Adipocyte (in vitro differentiated cells): ENCODE data around the gene HELT.

Experiments used
- DNase-seq: peaks from one replicate; pipeline ENCODE4 v3.0.0-alpha.2; 2015; ENCODE audit warnings: low read depth
- H3K27me3 ChIP-seq: replicated peaks from 2 replicates; pipeline ENCODE4 v1.7.0; 2013; ENCODE audit warnings: mild to moderate bottlenecking, low read length, moderate library complexity; ENCODE audit not compliant: control insufficient read depth, insufficient read depth
- H3K36me3 ChIP-seq: 2 replicates; pipeline ENCODE4 v1.7.0; 2013; ENCODE audit warnings: low read length, mild to moderate bottlenecking, moderate library complexity; ENCODE audit not compliant: control insufficient read depth, insufficient read depth, severe bottlenecking
- H3K4me1 ChIP-seq: 2 replicates; pipeline ENCODE4 v1.7.0; 2013; ENCODE audit warnings: mild to moderate bottlenecking, low read length, moderate library complexity; ENCODE audit not compliant: control insufficient read depth, insufficient read depth
- H3K4me3 ChIP-seq: 2 replicates; pipeline ENCODE4 v1.7.0; 2013; ENCODE audit warnings: mild to moderate bottlenecking, low read length, moderate library complexity
- H3K9ac ChIP-seq: 2 replicates; pipeline ENCODE4 v1.7.0; 2013; ENCODE audit warnings: mild to moderate bottlenecking, low read length, moderate library complexity
- H3K9me3 ChIP-seq: 2 replicates; pipeline ENCODE4 v1.7.0; 2013; ENCODE audit warnings: mild to moderate bottlenecking, low read length, moderate library complexity; ENCODE audit not compliant: control insufficient read depth

HELT gene

DNA sequence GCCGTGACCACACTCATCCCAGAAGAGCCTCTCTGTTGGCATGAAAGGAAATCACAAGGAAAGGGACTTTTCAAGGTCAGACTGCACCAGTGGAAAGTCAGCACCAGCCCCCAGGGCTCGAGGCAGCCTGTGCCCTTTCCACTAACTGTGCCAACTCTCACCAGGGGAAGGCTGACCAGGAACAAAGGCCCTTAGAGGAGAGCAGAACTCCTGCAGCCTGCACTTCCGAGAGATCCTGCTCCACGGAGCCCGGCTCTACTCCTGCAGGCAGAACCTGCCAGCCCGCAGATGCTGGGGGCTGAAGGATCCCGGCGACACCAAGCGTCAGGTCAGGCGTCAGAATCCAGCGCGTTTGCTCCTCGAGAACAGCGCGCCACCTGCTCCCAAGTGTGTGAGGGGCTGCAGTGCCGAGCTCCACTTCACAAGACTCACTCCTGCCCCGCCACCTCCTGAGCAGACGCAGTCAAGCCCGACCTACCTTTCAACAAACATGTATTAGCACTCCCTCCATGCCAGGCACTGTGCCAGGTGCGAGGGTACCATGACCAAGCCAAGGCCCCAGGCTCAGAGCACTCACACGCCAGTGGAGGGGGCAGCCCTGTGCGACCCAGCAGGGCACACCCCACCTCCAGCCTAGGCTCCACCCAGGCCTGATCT is 13.6 kb upstream of the HELT start:
- no peak for DNase-seq
- peaks cover 56% of the 10 kb centered on the region for H3K27me3 ChIP-seq
- peak overlapping the region; percentile 68 for H3K4me3 ChIP-seq

DNA sequence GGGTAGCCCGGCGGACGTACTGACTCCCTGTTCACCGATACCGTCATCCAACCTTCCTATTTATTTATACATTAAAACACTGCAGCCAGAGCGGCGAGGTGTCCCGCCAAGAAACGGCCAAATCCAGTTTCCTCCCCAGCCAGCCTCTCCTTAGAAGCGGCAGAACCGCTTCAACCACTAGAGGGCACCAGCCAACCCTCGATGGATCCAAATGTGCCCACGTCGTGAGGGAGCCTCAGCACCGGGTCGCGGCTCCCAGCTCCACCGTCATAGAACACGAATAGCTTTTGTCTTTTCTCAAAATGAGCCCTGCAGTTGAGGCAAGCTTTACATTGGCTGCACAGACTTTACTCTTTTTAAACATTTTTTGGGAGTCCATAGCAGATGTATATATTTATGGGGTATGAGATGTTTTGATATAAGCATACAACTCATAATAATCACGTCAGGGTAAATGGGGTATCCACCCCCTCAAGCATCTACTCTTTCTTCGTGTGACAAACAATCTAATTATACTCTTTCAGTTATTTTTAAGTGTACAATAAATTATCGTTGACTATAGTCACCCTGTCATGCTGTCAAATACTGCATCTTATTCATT is 13.0 kb upstream of the HELT start:
- H3K27me3 ChIP-seq = peaks cover 56% of the 10 kb centered on the region
- DNase-seq = peak; percentile 94

More for the DNA sequence above, 13.6 kb upstream of the HELT start:
- H3K4me1 ChIP-seq = no peaks in the 10 kb centered on the region
- no peaks in the 10 kb centered on the region for H3K9me3 ChIP-seq
- H3K9ac ChIP-seq = peak overlapping the region; percentile 45
- no peaks in the 10 kb centered on the region for H3K36me3 ChIP-seq

DNA sequence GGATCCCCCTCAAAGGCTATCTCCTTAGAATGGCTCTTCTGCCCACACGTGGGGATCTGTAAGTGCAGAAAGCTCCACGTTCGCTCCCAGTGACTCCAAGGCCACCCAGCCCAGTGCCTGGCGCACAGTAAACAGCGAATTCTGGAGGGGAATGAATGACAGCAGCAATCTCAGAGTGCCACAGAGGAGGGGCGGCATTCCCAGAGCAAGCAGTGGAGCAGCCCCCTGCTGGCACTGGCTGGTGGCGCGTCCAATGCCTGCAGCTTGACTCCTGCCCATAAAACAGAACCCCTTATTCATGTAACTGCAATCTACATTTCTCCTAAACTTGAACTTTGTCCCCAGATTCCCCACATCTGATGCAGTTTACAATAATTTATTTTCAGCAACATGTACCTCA is 6.9 kb upstream of the HELT start:
- no peaks in the 10 kb centered on the region for H3K4me1 ChIP-seq
- no peaks in the 10 kb centered on the region for H3K36me3 ChIP-seq
- peak; percentile 24 for DNase-seq
- peaks cover 71% of the 10 kb centered on the region for H3K27me3 ChIP-seq
- no peak overlapping the region for H3K9ac ChIP-seq
- no peak overlapping the region for H3K4me3 ChIP-seq
- no peaks in the 10 kb centered on the region for H3K9me3 ChIP-seq

More for the DNA sequence above, 13.0 kb upstream of the HELT start:
- peak overlapping the region; percentile 68 for H3K4me3 ChIP-seq
- H3K9ac ChIP-seq = peak overlapping the region; percentile 45
- no peaks in the 10 kb centered on the region for H3K4me1 ChIP-seq
- no peaks in the 10 kb centered on the region for H3K9me3 ChIP-seq
- no peaks in the 10 kb centered on the region for H3K36me3 ChIP-seq

DNA sequence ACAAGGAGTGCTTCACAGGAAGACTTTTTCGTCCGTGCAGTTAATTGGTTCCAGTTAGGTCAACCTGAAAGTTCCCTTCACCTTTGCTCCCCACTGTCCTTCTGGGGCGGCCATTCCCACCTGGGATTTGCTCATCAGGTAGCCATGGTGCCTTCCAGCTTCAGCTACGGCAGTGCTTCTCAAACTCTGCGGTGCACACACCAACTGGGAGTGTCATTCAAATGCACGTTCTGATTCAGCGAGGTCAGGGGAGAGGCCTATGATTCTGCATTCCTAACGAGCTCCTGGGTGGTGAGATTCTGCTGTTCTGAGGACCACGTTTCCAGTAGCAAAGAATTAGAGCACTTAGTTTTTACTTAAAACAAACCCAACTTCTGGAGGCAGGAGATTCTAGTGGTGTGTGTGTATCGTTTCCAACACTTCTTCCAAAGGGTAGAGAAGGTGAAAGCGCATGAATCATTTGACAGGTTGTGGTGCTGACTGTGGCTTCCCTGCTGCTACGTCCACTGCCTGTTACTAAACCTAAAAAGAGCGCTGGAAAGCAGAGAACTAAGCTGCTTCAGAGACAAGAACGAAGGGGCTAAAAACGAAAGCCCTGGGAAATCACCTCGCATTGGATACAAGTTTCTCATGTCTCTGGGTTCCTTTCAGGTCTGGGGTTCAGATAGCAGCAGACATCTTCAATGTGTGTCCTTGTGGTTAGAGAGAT is 4.7 kb upstream of the HELT start:
- Histone ChIP-seq H3K27me3 (peaks cover 78% of the 10 kb centered on the region), H3K9me3 (no peaks in the 10 kb centered on the region), H3K36me3 (no peaks in the 10 kb centered on the region), H3K4me3 (no peak overlapping the region), H3K9ac (no peak overlapping the region), H3K4me1 (no peaks in the 10 kb centered on the region)
- no peak for DNase-seq

DNA sequence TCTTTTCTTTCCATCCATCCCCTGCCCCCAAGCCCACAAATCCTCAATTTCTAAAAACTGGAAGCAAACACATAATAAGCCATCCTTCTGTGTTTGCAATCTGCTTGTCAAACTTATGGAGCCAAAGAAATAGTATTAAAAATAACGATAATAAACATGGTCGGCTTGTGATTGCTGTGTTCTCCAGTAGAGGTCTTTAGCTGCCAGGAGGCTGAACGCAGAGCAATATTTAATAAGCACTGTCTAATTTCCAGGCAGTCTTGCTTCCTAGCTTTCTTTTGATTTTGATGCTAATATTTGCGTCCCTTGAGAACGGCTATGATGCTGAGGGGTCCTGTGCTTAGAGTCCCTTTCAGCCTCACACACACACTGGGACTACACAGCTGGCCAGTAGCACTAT is 3.2 kb upstream of the HELT start:
- H3K4me1 ChIP-seq = no peaks in the 10 kb centered on the region
- H3K36me3 ChIP-seq = no peaks in the 10 kb centered on the region
- DNase-seq = no peak

DNA sequence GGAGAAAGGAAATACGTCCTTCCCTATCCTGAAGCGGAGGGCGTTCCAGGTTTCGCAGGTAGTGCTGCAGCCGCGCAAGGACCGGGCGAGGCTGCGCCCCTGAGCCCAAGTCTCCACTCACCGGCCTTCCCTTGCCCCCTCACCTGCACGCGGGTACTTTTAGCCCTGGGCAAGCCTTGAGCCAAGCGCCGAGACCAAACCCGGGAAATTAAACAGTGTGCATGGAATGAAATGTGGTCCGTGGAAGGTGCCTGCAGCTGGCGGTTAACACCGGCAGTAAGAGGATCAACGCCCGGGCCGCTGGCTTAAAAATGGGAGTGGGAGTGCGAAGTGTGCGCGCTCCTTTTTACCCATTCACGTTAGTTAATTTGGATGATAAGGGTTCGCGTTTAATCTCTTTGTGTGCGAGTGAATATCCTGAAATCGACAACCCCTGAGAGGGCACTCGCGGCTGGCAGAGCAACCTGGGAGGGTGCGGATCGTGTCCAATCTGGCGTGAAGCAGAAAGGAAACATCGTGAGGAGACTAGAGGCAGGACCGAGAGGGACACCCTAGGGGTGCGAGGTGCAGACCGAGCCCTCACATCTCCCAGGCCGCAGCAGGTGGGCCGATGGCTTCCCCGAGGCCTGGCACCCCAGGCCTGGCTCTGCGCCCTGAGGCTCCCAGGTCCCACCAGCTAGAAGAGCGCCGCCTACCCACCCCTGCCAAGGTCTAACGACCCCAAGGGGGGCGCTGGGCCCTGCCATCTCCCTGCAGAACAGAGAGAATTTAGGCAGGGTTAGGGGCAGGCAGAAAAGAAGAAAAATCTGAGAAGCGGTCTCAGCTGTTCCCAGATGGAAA is 2.0 kb upstream of the HELT start:
- Histone ChIP-seq H3K36me3 (no peaks in the 10 kb centered on the region), H3K4me1 (no peaks in the 10 kb centered on the region), H3K4me3 (no peak overlapping the region), H3K9ac (no peak overlapping the region), H3K9me3 (no peaks in the 10 kb centered on the region), H3K27me3 (peaks cover 71% of the 10 kb centered on the region)
- DNase-seq = no peak

More for the DNA sequence above, 3.2 kb upstream of the HELT start:
- Histone ChIP-seq H3K9me3 (no peaks in the 10 kb centered on the region), H3K9ac (no peak overlapping the region), H3K4me3 (no peak overlapping the region), H3K27me3 (peaks cover 72% of the 10 kb centered on the region)

DNA sequence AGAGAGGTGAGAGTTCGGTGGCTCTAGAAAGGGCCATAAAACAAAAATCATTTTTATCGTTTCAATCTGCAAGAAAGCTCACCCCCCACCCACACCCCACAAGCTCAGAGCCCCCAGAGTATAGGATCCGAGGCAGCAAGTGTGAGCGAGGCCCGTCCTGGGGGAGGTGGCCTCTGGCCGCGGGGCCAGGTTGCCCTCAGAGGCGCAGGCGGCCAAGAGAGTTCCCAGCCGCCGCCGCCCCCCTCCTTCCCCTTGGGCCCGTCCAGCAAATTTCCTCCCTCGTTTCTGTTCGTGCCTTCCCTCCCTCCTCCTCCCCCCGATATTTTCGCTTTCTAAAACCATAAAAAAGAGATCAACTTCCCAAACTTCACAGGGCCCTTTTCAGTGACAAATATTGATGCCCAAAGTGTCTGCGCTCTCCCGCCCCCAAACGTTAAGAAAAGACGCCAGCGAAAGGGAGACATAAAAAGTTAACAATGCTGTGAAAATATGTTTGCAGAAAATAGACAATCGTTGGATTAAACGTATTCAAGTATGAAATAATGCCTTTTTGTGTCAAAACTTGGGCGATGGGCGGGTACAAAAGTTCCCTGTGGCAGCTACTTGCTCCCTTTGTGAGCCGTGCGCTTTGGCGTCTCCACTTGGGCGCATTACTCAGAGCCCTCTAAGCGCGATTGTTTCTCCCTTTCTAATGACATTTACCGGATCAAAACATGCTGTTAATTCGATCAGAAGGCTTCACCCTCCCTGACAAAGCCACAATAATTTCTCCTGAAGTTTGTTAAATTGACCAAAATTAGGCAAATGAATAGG is 1.1 kb upstream of the HELT start:
- Histone ChIP-seq H3K4me3 (no peak overlapping the region), H3K9ac (no peak overlapping the region), H3K4me1 (no peaks in the 10 kb centered on the region), H3K9me3 (no peaks in the 10 kb centered on the region), H3K27me3 (peaks cover 79% of the 10 kb centered on the region), H3K36me3 (no peaks in the 10 kb centered on the region)
- DNase-seq = peak; percentile 39

DNA sequence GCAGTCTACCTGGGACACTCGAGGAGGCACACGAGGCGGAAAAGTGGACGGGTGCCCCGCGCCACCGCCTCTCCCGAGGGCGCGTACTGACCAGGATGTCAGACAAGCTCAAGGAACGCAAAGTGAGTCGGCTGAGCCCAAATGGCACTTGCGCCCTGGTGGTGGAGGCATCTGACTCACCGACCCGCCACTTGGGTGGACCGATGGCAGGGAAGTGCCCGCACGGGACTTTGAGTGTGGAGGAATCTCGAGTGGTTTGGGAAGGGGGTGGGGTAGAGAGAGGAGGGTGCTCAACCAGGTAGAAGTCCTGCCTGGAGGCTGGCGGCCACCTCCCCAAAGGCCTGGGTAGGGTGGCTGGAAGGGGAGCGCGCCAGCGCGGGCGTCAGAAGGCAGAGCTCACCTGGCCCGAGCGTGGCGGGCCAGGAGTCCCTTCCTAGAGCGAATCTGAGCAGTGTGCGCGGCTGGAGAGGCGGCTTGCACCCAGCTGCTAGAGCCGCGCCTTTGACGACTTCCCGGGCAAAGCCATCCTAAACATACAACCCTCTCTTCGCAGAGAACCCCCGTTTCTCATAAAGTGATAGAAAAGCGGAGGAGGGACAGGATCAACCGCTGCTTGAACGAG is 655 bp downstream of the HELT start:
- H3K4me1 ChIP-seq = no peaks in the 10 kb centered on the region
- no peaks in the 10 kb centered on the region for H3K9me3 ChIP-seq
- no peak for DNase-seq
- no peak overlapping the region for H3K4me3 ChIP-seq
- H3K9ac ChIP-seq = no peak overlapping the region
- no peaks in the 10 kb centered on the region for H3K36me3 ChIP-seq
- H3K27me3 ChIP-seq = peaks cover 83% of the 10 kb centered on the region

DNA sequence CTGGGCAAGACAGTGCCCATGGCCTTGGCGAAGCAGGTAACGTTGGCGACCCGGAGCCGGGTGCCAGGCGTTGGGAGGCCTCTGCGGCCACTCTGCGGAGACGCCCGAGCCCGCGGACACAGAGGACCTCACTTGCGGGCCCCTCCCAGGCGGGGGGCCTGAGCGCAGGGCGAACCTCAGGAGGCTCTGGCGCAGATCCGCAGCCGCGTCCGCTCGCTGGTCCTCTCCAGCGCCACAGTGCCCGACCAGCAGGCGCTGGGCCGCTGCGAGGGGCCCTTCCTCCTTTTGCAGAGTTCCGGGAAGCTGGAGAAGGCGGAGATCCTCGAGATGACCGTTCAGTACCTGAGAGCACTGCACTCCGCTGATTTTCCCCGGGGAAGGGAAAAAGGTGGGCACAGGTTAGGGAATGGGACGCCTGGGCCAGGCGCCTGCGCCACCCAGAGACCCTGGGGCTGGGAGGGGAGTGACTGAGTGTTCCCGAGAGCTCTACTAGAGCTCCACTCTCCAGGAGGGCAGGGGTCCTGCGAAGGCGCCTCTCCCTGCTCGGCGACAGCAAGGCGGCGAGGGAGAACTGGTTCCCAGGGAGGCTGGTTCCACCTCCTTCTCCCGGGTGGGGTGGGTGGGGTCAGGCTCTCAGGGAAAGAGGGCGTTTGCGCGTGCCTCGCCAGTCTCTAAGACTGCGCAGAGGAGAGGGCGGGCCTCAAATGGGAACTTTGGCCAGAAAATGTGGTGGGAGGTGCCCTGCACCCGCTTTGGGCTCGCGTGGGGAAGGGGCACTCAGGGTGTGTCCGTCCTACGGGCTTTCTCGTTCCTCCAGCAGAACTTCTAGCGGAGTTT is 1.4 kb downstream of the HELT start:
- H3K27me3 ChIP-seq = peaks cover 82% of the 10 kb centered on the region
- no peak overlapping the region for H3K9ac ChIP-seq
- no peaks in the 10 kb centered on the region for H3K36me3 ChIP-seq
- H3K9me3 ChIP-seq = no peaks in the 10 kb centered on the region
- H3K4me3 ChIP-seq = no peak overlapping the region
- H3K4me1 ChIP-seq = no peaks in the 10 kb centered on the region
- DNase-seq = no peak
